GM21619 (cell line): ENCODE measurements around the gene TSPYL6.
A peak's percentile ranks its signal among the peaks of the same experiment; 100 is the strongest.
"Not testable (repeated sequence)": the region's sequence is repeated elsewhere in the genome, so short reads cannot be mapped to it uniquely, and the experiment has no call there.

Experiments
- ATAC-seq: cut with Tn5 transposase; IDR thresholded peaks from one replicate; pipeline ENCODE4 v1.9.1; 2021; ENCODE audit not compliant: unreplicated experiment

The TSPYL6 gene

GRCh38 chr2:54256091-54256694 is at the start of gene TSPYL6:
Gene TSPYL6, minus strand, starts transcription at chr2:54256229. Its CDS starts 78 bp downstream, at chr2:54256151.
- no peak for ATAC-seq

GRCh38 chr2:54303631-54304030 is 47.6 kb upstream of the TSPYL6 start:
- no peak for ATAC-seq

GRCh38 chr2:54298514-54298913 is 42.5 kb upstream of the TSPYL6 start:
- ATAC-seq, result no peak

- ATAC-seq, result no peak
Measured at GRCh38 chr2:54295911-54296310, 39.9 kb upstream of the TSPYL6 start.

GRCh38 chr2:54294665-54295064 is 38.6 kb upstream of the TSPYL6 start:
- ATAC-seq, result not testable (repeated sequence)

- no peak for ATAC-seq
Measured at GRCh38 chr2:54290356-54291025, 34.5 kb upstream of the TSPYL6 start.

GRCh38 chr2:54289917-54290316 is 33.9 kb upstream of the TSPYL6 start:
- ATAC-seq, result no peak

- no peak for ATAC-seq
Measured at GRCh38 chr2:54287532-54287931, 31.5 kb upstream of the TSPYL6 start.

GRCh38 chr2:54285451-54285850 is 29.4 kb upstream of the TSPYL6 start:
- ATAC-seq, result no peak

- ATAC-seq, result no peak
Measured at GRCh38 chr2:54284826-54285225, 28.8 kb upstream of the TSPYL6 start.

GRCh38 chr2:54279385-54279784 is 23.4 kb upstream of the TSPYL6 start:
- ATAC-seq, result no peak

- ATAC-seq, result no peak
Measured at GRCh38 chr2:54275541-54275940, 19.5 kb upstream of the TSPYL6 start.

GRCh38 chr2:54274781-54275242 is 18.8 kb upstream of the TSPYL6 start:
- ATAC-seq, result no peak

- ATAC-seq, result peak; percentile 96
Measured at GRCh38 chr2:54271843-54272627, 16.0 kb upstream of the TSPYL6 start.

GRCh38 chr2:54271189-54271588 is 15.2 kb upstream of the TSPYL6 start:
- no peak for ATAC-seq

GRCh38 chr2:54267577-54267976 is 11.5 kb upstream of the TSPYL6 start:
- no peak for ATAC-seq

- ATAC-seq, result not testable (repeated sequence)
Measured at GRCh38 chr2:54265081-54265480, 9.1 kb upstream of the TSPYL6 start.

- ATAC-seq, result no peak
Measured at GRCh38 chr2:54262015-54262765, 6.2 kb upstream of the TSPYL6 start.

GRCh38 chr2:54261537-54261936 is 5.5 kb upstream of the TSPYL6 start:
- ATAC-seq, result no peak

- ATAC-seq, result no peak
Measured at GRCh38 chr2:54260241-54260595, 4.2 kb upstream of the TSPYL6 start.
